ENCODE data around the gene CUL1. TPM values are rescaled to one million over a fixed set of nuclear protein-coding genes. Genes with fewer than 3 reads are reported as not detected.

The CUL1 gene
- total RNA-seq, 1 donor: 61.7 TPM

DNA sequence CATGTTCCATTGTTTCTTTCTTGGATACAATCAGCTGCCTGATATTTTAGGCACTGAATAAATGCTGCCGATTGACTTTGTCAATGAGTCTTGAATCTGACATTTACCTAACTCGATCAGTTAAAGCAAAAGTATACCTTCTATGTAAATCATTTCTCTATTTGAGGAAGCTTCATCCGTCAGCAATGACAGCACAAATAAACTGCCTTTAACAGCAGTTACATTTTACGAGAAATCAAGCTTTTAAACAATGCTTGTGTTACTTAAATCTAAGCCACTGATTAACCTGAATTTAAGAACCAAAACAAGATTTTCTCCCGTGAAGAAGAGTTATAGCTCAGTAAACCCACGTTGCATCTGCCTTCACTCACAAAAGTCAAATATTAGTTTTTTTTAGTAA, 71.3 kb downstream of the CUL1 start:
- no peak overlapping the region for H3K4me3 ChIP-seq (ENCODE audit: low read depth, low read length)
- no peak for DNase-seq (ENCODE audit: low read depth)
- no peak for TF ChIP-seq CTCF (IDR thresholded peaks at IDR 0.05; ENCODE audit: insufficient read depth, low read depth, low read length)

DNA sequence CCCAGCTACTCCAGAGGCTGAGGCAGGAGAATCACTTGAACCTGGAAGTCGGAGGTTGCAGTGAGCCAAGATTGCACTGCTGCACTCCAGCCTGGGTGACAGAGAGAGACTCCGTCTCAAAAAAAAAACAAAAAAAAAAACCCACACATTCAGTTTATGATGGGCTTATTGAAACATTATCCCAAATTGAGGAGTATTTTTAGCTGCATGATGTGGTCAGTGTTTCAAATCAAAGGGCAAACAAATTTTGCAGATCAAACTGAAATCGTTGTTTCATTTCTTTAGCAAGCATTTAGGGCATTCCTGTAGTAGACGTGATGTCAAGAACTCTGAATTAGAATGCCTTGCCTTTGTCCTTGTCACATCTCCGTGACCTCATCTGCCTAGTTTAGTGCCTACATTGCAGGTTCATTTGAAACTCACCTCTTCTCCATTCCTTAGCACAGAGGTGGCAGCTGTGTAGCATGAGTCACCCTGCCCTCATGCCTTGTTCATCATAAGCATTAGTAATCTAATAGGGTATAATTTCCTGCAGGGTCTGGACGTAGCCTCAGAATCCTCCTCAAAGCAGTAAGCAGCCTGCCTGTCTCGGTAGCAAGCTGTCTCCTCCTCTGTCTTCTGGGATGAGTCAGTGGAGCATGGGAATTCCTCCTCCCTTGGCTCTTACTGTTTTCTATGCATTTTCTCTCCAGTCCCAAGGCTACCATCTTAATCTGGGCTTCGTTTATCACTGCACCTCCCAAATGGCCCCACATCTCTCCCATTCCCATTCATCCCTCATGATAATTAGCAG, 73.8 kb downstream of the CUL1 start:
- peak; percentile 74 for DNase-seq (ENCODE audit: low read depth)
- TF ChIP-seq CTCF (IDR thresholded peaks at IDR 0.05; ENCODE audit: insufficient read depth, low read depth, low read length): no peak
- H3K4me3 ChIP-seq (ENCODE audit: low read depth, low read length): no peak overlapping the region

GRCh38 chr7:148773334-148773733, 74.6 kb downstream of the CUL1 start:
- no peak for TF ChIP-seq CTCF (IDR thresholded peaks at IDR 0.05; ENCODE audit: insufficient read depth, low read depth, low read length)
- DNase-seq (ENCODE audit: low read depth): no peak
- H3K4me3 ChIP-seq (ENCODE audit: low read depth, low read length): no peak overlapping the region

DNA sequence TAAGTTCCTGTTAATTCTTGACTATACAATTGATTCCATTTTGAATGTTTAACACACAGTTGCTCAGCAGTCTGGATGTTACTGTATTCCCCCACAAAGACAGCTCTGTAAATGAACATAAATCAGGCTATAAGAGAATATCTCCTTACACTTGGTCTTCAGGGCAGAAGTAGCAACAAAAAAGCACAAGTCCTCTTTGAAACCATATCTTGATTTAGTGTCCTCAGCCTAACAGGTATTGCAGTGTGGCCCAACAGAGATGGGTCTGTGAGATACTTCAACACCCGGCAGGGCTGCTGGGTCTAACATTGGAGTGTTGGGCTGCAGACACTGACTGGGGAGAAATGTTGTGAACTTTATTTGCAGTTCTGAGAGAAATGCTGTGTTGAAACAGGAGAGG, 75.8 kb downstream of the CUL1 start:
- no peak for TF ChIP-seq CTCF (IDR thresholded peaks at IDR 0.05; ENCODE audit: insufficient read depth, low read depth, low read length)
- no peak for DNase-seq (ENCODE audit: low read depth)
- no peak overlapping the region for H3K4me3 ChIP-seq (ENCODE audit: low read depth, low read length)

DNA sequence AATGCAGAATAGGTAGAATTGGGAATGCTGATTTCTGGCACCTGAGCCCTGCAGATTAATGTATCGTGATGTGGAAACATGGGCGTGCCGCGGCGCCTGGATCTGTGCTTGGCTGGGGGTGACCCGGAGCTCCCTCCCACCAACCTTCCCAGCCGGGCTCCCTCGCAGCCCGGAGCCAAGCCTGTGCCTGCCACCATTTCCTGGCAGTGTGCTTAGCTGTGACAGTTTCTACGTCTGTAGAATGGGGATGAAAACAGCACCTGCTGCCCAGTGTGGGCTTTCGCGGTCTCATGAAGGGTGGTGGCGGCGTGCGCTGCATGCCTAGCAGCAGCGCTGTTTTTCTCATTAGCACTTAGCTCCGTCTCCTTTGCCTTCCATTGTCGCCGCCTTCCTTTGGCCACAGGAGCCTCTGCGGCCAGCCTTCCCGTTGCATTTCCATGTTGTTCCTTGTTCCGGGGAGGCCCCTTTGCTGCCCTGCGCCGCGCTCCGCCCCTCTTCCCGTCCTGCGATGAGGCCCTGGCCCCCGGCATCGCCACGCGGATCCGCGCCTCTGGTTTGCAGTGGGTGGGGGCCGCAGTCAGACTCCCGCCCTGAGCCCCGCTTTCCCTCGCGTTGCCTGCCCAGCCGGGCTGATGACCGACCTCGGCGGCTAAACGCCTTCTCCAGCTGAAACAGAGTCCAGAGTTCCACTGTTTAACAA, 84.2 kb downstream of the CUL1 start:
- DNase-seq (ENCODE audit: low read depth): no peak
- H3K4me3 ChIP-seq (ENCODE audit: low read depth, low read length): no peak overlapping the region
- TF ChIP-seq CTCF (IDR thresholded peaks at IDR 0.05; ENCODE audit: insufficient read depth, low read depth, low read length): no peak

DNA sequence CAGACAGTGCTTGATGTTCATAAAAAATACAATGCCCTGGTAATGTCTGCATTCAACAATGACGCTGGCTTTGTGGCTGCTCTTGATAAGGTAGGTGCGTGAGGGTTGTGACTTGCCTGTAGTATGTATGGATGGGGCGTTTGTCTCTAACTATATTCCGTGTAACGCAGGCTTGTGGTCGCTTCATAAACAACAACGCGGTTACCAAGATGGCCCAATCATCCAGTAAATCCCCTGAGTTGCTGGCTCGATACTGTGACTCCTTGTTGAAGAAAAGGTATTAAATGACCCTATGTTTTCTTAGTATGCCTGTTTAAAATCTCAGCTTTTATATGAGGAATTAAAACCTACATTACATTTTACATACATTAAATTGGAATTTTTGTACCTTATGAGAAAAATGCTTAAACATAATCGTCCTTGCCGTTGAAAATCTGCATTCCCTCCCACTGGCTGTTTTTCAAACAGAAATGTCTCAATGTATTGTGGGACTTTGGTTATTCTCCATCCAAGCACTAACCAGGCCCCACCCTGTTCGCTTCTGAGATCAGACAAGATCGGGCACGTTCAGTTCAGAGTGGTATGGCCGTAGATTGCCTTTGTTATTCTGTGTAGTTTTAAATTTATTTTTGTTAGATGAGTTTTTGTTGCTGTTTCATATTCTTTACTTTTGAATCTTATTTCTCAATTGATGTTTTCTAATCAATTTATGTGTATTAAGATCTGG, 85.3 kb downstream of the CUL1 start:
- no peak overlapping the region for H3K4me3 ChIP-seq (ENCODE audit: low read depth, low read length)
- TF ChIP-seq CTCF (IDR thresholded peaks at IDR 0.05; ENCODE audit: insufficient read depth, low read depth, low read length): no peak
- no peak for DNase-seq (ENCODE audit: low read depth)

Data from fibroblast of villous mesenchyme (primary cell).